NCI-H2029 treated with DMSO at 0.1 percent for 48 hours (cell line): Measurements from ENCODE around the gene HEATR5B.
"Not testable (repeated sequence)": the region's sequence is repeated elsewhere in the genome, so short reads cannot be mapped to it uniquely, and the experiment has no call there.

Experiments
- DNase-seq: peaks from one replicate; lab custom pipeline; 2025; lab: John Stamatoyannopoulos, UW

The HEATR5B gene

DNA sequence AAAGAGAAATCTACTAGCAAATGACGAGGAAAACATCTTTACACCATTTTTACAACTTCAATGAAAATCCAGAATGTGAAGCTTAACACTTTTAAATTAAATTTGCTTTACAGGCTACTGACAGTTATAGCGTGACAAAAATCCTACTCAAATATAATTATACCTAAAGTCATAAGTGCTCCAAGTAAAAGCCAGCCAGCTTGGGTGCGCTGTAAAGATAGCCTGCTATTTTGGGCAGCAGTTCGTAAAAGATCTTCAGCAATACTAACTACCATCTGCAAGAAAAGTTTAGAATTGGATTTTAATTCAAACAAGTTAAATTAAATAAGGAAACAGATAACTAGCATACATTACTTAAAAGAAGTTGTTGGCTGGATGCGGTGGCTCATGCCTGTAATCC is 22.4 kb downstream of the HEATR5B start:
- no peak for DNase-seq

DNA sequence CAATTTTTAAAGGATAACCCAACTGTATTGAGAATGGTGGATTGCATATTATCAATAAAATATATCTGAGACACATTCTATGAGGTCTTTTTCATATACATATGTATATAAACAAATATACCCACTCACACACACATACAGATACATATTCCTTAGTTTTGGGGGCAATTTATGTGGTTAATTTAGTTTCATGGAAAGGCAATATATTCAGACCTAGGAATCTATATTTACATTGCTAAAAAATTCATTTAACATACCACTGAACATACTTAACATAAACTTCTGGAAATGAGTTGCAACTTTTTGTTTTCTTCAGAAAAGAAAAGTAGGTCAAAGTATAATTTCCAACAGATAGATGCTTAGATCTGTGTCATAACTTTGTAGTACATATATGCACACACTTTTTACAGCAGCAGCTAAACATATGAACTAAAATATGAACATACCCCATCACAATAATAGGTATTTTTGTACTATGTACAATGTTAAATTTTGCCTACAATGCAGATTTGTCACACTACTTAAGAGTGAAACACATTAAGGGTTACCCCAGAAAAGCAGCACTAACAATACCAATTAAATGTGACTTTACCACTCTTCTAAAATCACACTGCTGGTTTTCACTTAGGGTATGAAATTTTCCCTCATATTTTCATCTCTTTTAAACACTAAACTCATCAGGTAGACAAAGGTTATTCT is 23.0 kb downstream of the HEATR5B start:
- DNase-seq, result no peak

DNA sequence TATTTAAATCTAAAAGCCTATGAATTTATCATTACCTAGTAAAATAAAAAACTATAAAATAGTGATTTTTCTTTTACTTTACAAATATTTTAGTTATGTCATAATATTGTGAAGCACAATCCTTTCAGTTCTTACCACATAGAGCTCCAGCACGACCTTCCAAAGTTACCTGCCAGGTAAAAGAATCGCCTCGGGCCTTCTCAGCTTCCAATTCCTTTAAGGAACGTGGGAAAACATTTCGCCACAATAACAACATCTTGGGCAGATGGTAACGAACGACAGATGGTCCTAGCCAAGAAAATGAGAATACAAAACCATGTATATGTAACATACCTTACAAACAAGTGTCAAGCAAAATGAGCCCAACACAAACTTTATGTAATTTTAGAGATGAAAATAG is 23.7 kb downstream of the HEATR5B start:
- no peak for DNase-seq

DNA sequence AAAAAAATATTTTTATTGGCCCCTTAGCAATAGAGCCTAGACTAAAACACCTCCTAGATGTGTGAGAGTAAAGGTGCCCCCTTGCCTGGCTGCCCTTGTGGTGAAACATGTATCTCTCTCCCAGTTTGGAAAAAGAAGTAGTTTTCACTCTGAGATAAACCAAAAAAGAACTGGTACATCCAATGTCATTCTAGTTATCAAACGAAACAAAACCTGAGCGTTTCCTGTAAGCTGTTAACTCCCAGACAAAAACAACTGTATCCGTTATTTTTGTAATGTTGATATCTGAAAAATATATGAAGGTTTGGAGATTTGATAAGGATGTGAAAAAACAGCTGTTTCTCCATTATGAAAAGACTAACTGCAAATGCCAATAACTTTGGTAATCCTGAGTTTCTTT is 24.3 kb downstream of the HEATR5B start:
- no peak for DNase-seq

DNA sequence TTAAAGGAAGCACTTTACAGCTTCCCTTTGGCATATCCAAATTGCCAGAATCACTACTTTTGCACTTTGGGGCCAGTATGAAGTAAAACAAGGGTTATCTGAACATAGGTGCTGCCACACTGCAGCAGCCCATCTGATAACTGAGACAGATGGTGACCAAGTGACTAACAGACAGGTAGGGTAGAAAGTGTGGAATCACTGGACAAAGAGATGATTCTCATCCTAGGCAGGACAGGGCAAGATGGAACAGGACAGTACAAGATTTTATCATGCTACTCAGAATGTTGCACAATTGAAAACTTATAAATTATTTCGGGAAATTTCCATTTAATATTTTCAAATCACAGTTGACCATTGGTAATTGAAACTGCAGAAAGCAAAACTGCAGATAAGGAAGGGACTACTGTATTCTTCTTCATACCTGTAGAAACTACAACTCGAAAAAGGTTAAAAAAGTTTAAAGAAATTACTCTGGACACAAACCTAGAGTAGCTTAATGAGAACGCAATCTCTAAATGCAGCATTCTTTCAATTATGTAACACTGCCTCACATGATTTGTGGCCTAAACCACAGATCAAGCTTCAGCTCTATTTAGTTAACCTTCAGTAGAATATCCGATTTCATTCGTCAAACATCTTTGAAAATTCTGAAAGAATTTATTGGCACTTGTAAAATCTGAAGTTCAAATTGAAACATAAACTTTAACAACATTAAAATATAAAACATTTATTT is 31.4 kb downstream of the HEATR5B start:
- no peak for DNase-seq

DNA sequence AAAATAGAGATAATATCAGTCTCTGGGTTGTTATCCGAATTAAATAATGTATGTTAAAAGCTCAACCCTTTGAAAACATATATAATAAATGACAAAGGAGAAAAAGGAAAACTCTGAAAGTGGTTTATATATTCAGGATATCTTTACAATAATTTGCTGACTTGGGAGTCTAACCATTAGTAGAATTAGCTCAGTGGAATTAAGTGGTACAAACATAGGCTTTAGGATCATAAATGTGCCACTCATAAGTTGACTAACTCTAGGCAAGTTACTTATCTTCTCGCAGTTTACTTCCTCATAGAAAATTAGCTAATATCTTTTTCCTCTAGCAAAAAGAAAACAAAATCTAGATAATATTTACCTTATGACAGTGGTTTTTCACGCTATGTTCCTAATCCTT is 44.6 kb downstream of the HEATR5B start:
- no peak for DNase-seq

DNA sequence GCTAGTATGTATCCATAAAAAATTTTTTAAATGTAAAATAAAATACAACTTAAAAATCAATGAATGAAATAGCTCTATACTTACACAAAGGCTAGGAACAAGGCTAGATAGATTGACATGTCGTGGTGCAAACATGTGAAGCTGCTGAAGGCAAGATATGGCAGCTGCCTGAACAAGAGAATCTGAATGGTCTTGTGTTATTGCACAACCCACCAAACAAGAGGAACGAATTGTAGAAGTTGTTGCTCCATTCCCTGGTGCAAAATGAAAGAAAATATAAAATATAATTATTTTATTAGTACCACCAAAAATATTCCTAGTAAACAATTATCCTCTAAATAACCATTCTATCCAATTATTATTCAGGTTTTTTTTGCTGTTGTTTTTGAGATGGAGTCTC is 46.4 kb downstream of the HEATR5B start:
- no peak for DNase-seq

DNA sequence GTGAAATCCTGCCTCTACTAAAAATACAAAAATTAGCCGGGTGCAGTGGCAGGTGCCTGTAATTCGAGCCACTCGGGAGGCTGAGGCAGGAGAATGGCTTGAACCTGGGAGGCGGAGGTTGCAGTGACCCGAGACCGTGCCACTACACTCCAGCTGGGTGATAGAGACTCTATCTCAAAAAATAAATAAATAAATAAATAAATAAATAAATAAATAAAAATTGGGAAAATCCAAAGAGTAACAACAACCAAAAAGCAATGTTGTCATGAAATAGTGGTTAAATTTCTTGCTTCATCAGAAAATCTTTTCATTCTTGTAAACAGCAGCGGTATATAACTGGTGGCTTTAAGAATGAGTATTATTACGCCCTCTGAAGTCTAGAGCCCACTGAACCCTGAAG is 54.4 kb downstream of the HEATR5B start:
- DNase-seq, result no peak

DNA sequence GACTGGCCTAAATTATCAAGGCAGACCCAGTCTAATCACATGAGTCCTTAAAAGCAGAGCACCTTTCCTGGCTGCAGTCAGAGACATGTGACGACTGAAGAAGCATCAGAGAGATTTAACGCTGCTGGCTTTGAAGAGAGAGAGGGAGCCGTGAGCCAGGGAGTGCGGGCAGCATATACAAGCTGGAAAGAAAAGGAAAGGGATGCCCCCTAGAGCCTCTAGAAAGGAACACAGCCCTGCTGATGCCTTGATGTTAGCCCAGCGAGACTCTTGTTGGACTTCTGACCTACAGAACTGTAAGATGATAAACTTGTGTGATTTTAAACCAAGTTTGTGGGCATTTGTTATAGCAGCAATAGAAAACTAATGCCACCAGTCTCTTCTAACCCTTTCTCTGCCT is 58.1 kb downstream of the HEATR5B start:
- DNase-seq, result no peak

DNA sequence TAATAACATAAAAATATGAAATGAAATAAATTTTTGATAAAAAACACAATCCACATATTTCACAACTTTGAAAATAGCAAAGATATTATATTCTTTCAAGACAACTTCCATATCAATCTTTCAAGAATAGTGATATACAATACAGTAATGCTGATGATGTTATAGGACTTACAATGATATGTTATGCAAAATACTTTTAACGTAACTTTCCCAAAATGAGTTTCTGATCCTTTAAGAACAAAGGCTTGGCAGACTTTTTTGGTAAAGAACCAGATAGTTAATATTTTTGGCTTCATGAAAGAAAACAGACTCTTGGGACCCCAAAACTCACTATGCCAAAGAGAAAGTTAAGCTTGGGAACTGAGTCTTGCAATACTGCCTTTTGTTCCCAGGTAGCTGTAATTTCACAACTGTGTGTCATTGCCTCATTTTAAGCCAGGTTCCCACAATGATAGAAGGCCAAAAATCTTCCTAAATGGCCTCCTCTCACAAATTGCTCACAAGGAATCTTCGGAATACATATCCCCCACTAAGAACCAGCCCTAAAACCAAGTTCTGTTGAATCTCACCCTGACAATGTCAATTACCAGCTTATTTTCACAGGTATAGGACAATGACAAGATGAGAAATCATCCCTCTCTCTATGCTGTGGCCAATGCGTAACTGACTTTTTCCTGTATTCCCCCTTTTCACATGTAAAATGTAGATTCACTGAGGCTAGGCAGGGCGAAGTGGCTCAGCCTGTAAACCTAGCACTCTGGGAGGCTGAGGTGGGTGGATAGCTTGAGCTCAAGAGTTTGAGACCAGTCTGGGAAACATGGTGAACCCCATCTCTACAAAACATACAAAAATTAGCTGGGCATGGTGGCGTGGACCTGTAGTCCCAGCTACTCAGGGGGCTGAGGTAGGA is 63.0 kb downstream of the HEATR5B start:
- no peak for DNase-seq

DNA sequence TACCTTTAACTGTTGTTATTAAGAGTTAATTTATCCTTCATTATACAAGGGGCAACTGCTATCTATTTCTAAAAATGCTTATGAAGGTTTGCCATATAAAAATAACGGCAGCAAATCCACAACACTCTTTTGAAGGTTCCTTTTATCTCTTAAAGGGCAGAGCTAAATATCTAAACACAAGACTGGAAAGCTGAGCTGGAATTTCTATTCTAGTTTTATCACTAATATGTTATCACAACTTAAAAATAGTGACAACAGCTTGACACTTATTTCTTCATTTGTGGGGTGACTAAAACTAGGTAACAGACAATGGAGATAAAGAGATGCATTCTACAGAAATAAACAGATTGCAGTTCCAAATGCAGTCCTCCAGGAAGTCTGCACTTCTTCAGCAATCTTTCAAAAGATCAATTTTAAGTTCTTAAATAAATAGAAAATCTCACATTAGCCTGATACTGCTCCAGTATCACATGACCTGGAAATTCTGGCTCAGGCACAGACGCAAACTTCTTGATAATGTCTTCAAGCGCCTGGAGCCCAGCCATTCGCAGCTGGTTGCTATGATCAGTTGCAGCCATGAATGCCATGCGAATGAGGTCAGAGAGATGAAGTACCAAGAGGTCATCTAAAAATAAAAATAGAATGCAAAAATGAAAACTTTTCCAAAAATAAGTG is 63.8 kb downstream of the HEATR5B start:
- DNase-seq, result no peak

DNA sequence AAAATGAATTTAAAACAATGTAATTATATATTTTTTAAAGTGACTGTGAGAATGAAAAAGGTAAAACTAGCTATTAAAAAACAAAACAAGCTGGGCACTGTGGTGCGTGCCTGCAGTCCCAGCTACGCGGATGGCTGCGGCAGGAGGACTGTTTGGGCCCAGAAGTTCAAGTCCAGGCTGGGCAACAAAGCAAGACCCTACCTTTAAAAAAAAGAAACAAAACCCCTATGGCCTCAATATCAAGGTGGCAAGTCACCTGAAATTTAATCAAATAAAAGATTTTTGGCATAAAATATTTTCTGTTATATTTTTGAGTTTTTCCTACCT is 70.9 kb downstream of the HEATR5B start:
- no peak for DNase-seq

DNA sequence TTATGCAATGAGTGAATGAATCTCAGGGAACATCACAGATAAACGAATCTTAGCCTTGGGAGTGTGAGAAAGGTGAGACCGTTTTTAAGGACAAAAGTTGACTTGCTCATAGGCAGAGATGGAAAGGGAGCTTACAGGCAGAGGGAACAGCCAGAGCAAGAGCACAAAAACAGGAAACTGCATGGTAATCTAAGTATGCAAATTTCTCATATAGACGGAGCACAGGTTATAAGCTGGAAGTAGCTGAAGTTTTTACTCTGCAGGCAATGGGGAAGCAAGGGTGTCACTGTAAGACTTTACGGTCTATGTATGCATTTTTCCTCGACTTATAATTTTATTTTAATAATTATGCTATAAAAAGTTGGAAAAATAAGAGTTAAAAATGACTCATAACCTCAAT is 73.0 kb downstream of the HEATR5B start:
- no peak for DNase-seq

DNA sequence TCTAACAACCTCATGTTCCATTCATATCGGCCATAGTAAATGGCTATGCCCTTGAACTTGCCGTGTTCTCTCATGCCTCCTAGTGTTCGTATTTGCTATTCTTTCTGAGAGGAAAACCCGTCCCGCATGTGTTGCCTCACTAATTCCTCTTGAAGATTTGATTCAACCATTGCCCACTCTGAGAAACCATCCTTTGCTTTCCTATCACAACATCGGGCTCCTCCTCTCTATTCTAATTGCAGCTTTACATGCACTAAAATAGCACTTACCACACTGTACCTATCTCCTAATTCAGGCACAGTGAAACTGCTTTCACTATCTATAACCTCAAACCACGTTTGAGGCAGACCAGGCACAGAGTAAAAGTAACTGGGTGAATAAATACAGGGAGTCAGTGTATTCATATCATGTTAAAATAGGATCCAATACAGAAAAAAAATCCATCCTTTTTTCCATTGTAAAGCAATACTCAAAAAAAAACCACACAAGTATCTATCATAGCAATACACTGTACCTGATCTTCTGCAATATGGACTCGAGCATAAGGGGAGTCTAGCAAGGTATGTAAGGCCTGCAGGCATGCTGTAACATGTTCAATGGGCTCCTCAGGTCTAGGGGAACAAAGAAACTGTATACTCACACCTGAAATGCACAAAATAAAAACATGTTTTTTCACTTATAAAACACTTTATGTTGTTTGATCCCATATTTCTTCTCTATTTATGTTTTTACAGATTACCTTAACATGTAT is 78.9 kb downstream of the HEATR5B start:
- no peak for DNase-seq

DNA sequence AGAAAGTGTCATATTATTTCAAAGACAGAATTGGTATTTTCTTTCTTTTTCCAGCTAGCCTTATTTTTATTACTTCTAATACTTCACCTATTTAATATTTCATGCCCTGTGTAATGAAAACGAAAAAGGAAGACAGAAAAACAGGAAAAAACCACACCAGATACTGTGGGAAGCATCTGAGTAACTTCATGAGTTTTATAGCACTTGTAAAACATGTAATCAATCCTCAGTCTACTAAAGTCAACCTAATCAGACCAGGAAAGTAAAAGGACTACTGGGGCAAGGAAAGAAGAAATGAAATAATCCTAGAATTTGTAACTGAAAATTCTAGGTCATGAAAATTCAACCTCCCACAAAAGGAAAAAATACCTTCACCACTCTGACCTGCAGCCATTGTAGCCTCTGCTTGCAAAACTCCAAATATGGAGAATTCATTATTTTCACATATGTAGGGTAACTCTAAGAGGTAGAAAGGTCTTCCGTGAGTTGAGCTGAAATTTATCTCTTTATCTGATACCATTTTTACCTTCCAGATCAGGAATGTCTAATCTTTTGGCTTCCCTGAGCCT is 83.1 kb downstream of the HEATR5B start:
- no peak for DNase-seq

DNA sequence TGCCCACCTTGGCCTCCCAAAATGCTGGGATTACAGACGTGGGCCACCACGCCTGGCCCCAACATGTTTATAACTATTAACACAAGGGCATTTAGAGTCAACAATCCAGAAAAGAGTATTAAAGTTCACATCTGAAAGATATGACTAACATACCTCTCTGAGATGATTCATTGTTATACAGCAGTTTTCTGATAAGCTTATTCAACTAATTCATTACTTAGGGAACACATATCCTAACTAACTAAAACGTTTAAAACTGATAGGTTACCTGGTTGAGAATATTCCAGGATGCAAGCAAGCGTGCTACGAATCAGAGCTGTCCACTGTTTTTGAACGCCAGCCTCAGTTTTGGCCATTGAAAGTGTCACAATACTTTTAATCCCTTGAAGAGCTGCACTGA is 83.9 kb downstream of the HEATR5B start:
- DNase-seq, result no peak

DNA sequence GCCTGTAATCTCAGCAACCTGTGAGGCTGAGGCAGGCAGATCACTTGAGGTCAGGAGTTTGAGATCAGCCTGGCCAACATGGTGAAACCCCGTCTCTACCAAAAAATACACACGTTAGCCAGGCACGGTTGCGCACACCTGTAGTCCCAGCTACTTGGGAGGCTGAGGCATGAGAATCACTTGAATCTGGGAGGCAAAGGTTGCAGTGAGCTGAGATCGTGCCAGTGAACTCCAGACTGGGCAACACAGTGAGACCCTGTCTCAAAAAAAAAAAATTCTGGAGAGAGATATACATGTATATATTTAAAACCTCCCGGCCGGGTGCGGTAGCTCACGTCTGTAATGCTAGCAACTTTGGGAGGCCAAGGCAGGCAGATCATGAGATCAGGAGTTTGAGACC is 84.8 kb downstream of the HEATR5B start:
- DNase-seq, result not testable (repeated sequence)

DNA sequence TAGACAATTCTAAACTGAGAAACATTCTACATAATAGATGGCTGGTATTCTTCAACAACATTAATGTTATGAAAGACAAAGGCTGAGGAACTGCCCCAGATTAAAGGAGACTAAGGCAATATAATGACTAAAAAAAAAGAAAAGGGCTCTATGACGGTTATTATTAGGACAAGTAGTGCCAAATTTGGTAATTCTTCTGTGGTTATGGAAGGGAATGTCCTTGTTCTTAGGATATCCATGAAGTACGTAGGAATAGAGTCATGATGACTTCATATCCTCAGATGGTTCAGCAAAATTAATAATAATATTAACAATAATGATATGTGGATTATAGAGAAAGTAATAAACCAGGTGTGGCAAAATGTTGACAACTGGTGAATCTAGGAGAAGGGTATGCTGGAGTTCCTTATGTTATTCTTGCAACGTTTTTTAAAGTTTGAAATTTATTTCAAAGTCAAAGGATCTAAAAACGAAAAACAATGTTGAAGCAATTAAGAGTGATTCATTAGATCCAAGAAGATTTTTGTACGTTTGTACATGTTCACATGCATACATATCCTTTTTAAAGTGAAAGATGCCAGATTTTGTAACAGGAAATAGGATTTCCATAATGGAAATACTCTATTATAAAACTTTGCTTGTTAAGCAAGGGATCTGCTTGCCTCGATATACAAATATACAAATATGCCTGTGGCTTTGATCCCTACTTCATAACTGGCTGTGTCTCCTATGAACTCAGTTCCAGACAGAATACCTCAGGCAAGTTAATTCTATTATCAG is 90.1 kb downstream of the HEATR5B start:
- DNase-seq, result no peak

DNA sequence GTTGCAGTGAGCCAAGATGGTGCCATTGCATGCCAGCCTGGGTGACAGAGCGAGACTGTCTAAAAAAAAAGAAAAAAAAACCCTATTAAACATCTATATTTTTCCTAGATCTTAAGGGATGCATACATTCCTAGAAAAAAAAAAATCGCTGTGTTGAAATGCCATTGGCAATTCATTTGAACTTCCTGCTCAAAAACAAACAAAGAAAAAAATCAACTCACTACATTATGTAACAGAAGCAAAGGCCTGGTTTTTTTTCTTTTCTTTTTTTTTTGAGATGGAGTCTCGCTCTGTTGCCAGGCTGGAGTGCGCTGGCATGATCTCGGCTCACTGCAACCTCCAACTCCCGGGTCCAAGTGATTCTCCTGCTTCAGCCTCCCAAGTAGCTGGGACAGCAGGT is 96.2 kb downstream of the HEATR5B start:
- DNase-seq, result no peak

DNA sequence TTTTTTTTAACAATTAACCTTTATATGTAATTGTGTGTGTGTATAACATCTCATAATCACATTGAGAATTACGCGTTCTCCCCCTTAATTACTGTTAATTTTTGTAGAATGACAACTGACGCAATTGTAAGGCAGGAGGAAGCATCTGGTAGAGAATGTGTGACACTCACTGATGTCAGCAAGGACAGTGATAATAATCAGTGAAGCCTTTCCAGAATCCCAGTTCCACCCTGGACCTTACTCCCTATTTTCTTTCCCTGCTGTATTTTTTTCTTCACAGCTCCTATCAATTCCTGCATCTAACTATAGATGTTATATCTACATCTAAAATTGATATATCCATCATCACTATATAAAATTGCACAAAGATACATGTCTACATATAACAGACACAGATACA is 101.7 kb downstream of the HEATR5B start:
- no peak for DNase-seq

DNA sequence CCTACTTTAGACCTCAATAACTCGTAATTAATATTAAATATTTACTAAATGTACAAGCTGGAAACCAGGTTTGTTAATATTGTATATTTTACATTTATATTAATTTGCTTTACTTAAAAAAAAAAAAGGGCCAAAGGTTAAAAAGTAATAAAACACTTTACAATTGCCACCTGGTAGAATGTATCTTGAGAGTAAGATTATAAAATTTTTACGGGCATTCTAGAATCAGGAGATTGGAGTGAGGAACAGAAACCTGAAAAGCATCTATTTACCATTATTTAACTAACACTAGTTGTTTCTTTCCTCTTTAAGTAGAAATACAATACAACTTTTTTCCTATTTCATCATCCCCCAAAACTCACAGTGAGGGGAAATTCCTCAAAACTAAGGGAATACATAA is 102.3 kb downstream of the HEATR5B start:
- no peak for DNase-seq
